ELF-1 (cell line): ENCODE measurements around the gene C12orf57.

ENCODE experiments used
- DNase-seq: peaks from one replicate; pipeline ENCODE4 v3.0.0-alpha.2; 2016; ENCODE audit warnings: low read depth, low spot score

The C12orf57 gene

DNA sequence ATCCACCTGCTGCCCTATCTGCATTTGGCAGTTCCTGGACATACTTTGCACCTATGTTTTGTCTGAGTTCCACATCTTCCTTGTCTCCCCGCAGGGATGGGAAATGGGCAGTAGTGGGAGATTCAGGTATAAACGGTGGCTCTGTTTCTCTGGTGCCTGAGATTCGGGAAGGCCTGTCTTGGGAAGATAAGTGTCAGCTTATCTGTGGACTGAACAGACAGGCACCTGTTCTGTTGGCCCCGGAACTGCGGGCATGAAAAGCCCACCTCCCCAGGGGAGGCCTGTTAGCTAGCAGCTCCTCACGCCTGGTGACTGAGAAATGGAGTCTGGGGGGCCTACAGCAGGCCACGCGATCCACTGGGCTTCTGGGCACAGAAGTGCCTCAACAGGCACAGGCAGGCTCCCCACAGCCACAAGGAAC is 20.8 kb downstream of the C12orf57 start:
- no peak for DNase-seq

- peak; percentile 91 for DNase-seq
Observed at GRCh38 chr12:6965026-6965661, 21.3 kb downstream of the C12orf57 start.

DNA sequence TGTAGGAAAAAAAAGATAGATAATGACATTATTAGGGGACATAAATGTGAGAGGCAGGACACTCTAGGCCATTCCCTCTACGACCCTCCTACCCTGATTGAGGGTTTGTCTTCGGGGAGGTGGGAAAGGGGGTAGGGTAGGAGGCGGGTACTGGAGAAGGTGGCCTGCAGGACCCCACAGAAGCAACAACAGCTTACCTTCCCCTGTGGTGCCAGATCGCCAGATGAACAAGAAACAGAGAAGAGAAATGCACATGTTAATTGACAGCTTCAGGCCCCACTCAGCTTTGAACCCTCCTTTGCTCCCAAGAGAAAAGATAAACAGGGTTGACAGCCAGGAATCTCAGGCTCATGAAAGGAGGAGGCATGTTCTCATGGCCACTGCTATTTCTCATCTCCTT is 21.9 kb downstream of the C12orf57 start:
- DNase-seq: no peak

DNA sequence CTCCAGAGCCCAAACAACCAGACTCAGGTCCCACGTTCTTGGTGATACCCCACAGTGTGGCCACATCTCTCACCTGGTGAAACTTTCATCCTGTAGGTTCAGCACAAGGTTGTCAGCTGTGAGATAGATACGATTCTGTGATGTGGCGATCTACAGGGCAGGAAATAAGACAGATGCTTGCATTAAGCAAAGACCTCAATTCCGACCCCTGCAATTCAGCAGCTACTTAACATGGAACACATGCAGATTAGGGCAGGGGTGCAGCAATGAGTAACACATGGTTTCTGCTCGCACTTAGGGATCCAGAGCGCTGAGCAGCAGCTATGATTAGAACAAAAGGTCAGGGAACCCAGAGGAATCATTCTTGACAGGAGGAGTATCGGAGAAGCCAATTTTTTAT is 22.5 kb downstream of the C12orf57 start:
- DNase-seq: no peak

DNA sequence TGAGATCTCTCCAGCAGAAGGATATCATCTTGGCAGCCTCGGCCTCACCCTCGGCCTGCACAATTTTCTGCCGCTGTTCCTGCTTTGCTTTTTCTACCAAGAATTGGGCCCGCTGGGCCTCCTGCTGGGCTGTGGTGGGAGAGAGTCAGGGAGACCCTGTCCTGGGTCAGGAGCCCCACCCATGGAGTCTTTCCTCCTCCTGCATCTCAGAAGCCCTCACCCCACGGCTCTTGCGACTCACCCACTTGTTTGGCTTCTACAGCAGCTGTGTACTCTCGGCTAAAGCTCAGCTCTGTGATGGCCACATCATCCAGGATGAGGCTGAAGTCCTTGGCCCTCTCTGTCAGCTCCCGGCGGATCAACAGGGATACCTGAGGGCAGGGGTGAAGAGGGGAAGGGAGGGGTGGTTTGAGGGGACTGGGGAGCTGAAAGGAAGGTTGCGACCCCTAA is 23.9 kb downstream of the C12orf57 start:
- no peak for DNase-seq

DNA sequence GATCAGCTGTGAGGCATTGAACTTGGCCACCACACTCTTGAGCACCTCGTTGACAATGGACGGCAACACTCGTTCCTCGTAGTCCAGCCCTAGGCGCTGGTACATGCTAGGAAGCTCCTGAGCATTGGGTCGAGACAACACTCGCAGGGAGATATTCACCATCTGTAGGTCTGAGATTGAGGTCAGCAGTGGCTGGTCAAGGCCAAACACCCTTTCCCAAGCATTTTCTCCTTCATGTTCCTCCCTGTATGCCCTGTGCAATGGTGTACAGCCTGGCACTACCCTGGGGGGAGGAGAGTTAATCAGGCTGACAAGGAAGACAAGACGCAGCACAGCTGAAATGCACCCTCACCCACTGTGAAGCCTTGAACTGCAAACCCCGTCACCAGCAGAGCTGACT is 24.6 kb downstream of the C12orf57 start:
- no peak for DNase-seq

DNA sequence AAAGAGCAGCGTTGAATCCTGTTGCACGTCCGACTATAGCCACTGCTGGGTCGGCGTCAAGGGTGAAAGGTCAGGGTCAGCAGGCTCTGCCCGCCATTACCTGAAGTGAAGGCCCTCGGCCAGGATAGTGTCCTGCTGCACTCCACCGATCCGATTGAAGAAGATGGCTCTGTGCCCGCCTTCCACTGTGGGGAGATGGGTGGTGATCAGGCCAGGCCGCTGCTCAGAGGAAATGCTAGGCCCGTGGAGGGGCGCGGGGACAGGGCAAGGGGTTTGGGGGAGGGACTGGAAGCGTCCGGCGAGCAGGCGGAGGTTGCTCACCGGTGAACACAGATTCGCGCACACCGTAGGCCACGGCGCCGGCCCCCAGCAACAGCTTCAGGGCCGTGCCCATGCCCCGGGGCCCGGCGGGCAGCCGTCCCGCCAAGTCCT is 26.3 kb downstream of the C12orf57 start:
- no peak for DNase-seq

DNA sequence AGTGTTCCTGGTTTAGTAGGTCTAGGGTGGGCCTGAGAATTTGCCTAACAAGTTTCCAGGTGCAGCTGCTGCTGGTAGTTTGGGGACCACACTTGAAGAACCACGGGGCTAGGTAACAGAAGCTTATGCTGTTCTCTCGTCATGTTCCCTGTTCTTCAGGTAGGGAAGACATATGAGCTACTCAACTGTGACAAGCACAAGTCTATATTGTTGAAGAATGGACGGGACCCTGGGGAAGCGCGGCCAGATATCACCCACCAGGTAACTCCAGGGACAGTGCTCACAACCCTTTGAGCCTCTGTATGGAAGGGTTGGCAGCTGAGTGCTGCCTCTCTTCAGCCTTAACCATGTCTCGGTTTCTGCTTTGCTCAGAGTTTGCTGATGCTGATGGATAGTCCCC is 30.4 kb downstream of the C12orf57 start:
- no peak for DNase-seq

DNA sequence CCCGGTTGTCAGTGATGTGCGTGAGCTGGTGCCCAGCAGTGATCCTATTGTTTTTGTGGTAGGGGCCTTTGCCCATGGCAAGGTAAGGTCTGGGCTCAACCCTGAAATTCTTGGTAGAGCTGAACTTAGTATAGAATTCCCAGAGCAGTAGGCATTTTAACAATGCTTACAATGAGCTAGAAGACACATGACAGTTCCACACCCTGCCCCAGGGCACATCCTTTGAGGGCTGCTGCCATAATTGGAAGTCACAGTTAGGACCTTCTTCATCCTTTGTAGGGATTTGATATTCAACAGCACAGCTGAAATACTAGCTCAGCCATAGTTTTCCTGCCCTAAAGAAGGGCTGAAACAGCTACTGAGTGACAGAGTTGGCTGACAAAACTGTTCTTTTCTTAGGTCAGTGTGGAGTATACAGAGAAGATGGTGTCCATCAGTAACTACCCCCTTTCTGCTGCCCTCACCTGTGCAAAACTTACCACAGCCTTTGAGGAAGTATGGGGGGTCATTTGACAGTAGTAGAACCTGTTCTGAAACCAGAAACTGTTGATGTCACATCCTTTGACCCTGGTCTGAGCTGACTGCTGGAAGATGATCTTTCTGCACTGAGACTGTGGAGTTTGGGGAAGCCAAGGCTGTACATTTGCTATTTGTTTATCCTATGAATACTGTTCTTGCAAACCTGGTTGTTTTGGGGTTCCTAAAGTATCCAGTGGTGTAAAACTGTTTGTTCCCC is 31.6 kb downstream of the C12orf57 start:
- DNase-seq: no peak

DNA sequence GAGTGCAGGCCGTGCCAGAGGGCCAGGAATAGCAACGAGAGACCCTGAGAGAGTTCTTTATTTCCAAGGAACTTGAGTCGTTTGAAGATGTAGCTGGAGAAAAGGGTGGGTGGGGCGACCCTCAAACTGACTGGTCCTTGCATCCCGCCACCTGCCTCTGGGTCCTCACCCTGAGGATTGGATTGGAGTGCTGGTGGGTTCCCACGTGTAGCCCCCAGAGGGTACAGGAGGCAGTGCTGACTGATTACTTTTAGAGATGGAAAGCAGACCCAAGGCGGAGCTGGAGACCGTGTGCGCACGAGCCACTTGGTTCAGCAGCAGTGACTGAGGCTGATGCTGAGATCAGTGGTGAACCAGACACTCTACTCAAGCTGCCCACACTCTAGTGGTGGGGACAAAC is 33.8 kb downstream of the C12orf57 start:
- DNase-seq: no peak

DNA sequence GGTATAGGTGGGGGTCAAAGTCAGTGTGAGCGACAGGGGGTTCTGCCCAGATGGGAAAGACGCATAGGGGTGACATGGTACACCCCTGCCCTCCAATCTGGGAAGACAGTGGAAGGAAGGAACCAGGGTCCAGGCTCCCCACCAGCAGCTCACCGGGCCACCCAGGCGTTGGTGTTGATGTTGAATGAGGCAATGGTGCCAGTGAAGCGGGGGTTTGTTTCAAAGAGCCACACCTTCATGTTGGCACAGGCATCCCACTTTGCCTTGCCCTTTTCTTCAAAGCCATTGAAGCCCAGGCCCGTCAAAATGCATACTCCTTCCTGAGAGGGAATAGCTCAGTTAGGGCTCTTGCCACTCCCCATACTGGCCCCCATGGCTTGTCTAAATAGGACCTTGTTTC is 34.4 kb downstream of the C12orf57 start:
- no peak for DNase-seq

DNA sequence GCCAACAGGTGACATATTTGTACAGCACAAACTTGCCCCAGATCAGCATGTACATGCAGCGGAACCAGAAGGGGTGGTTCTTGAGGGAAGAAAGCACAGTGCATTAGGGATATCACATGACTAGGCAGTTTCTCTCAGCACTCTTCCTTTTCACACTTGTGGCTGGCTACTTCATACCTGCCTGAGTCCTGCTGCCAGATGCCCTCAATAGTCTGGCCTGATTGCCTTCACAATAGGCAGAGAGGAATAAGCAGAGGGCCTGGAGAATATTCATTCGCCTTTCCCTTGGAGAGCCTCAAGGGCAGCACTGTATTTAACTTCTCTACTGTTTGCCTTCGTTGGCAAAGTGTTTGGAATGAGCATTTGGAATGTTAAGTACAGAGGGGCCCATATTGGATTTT is 34.8 kb downstream of the C12orf57 start:
- DNase-seq: no peak

DNA sequence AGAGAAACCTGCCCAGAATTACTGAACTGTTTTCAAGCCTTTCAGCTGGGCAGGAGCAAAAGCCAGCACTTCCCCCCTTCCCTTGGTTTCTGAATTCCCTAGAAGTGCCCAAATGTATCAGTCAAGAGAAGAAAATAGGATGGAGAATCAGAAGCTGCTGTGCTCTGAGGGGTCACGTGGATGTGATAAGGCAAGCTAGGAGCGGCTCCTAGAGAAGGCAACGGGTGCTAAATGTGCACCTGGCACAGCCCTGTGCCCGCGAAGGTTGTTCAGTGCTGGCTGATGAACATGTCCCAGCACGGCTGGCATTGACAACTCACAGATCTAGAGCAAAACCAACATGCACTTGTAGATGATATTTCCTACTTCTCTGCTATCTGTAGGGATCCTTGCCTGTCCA is 35.2 kb downstream of the C12orf57 start:
- no peak for DNase-seq

- no peak for DNase-seq
Observed at GRCh38 chr12:6979453-6979852, 35.6 kb downstream of the C12orf57 start.

DNA sequence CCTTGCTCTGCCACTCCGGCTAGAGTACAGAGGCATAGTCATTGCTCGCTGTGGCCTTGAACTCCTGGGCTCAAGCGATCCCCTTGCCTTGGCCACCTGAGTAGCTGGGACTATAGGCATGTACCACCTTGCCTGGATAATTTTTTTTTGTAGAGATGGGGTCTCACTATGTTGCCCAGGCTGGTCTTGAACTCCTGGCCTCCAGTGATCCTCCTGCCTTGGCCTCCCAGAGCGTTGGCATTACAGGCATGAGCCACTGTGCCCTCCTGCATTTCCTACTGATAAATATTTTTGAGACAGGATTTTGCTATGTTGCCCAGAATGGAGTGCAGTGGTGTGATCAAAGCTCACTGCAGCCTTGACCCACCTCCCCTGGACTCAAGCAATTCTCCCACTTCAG is 36.3 kb downstream of the C12orf57 start:
- DNase-seq: no peak

DNA sequence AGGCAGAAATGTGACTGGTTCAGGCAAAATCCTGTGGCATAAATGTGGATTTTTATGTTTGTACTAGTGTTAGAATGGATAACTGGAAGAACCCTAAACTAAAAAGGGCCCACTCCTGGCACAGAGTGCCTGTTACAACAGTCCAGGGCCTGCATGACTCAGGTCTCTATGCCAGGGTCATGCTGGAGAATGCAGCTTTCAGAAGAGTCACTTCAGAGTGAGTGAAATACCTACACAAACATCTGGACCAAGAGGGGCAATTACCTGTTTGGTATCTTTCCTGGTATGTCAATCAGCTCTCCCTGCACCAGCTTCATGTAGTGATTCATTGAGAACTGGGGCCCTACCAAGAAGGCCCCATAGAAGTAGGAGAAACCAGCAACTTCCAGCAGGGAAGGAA is 36.9 kb downstream of the C12orf57 start:
- DNase-seq: no peak

DNA sequence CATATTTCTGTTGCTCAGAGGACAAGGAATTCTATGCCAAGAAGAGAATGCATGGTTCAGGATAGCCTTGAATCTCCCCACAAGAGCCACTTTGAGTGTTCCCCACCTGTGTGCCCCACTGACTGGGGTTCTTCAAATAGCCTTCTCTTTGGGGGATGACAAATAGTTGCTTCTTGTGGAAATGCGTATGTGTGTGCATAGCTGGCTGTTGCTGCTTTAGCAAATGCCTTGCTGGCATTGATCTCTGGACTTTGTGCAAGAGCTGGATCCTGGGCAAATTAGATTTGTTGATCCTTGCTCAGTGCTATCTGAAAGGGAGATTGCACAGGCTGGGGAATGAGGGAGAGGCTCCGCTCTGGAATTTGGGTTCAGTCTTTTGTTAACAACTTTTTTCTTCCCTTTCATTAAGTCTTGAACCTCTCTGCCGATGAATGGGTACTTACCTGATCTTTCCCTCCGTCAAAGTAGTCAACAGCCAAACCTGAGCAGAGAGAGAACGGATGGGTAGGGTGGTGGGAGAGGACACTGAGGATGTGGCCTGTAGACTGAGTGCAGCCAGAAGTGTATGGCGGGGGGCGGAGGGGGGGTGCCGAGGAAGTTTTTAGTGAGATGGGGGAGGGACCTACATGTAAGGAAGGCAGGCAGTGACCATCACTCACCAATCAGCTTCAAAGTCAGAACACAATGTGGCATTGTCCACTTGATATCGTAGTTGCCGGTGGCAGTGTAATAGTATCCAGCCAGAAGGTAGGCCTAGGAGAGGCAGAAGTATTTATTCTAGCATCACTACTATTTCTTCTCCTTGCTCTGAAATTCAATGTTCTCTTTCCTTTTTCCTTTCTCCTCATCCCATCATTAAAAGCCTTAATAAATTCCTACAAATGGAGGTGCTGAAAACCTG is 37.6 kb downstream of the C12orf57 start:
- no peak for DNase-seq

GRCh38 chr12:6982532-6982931 is 38.7 kb downstream of the C12orf57 start:
- DNase-seq: no peak

DNA sequence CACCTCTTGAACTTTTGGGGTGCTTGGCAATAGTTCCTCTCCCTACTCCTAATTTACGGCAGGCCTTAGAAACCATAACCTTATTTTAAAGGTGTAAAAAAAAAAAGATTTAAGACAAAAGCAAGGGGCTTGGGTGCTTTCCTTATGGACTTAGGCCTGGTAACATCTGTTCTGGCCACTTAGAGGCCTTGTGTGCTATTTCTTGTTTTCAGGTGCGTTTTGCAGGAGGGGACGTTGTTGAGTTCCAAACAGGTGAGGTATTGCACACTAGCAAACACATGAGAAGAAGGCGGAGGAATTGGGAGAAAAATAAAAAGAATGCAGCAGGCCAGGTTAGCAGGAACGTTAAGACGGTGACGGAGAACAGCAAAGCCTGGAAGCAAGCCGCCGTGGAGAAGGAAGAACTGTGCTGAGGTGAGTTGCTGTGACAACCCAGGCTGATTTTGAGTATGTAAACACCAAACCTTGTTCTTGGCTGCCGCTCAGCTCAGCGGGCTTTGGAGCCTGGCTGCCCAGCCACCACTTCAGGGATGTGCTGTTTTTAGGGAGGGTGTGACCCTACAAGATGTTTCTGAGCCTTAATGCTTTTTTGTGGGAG is 44.2 kb downstream of the C12orf57 start:
- no peak for DNase-seq
